Transverse colon (tissue), 4 donors: ENCODE results near the gene LRBA. TPM values are rescaled to one million over a fixed set of nuclear protein-coding genes. Genes with fewer than 3 reads are reported as not detected.

ENCODE experiments used
- DNase-seq: peaks from one replicate; pipeline ENCODE4 v3.0.0-alpha.2; 2019
- H3K27ac ChIP-seq, 4 donors: fragments of 200-600 bp; sonication (generic); 2 replicates each; pipeline ENCODE4 v1.5.1; 2016 to 2018; ENCODE audit warnings: inconsistent platforms in 4 of 4
- H3K27me3 ChIP-seq: fragments of 200-600 bp; sonication (generic); 2 replicates; pipeline ENCODE4 v1.5.1; 2017; ENCODE audit warnings: inconsistent platforms
- H3K36me3 ChIP-seq, 4 donors: fragments of 200-600 bp; sonication (generic); 2 replicates each; pipeline ENCODE4 v1.5.1; 2017 to 2019; ENCODE audit warnings: inconsistent platforms in 4 of 4
- H3K4me1 ChIP-seq, 4 donors: fragments of 200-600 bp; sonication (generic); 2 replicates each; pipeline ENCODE4 v1.5.1; 2017 to 2020; ENCODE audit warnings: inconsistent platforms in 4 of 4
- H3K4me3 ChIP-seq, 4 donors: fragments of 200-600 bp; sonication (generic); 1 replicate in 1 of 4; 2 replicates in 3 of 4; pipeline versions ENCODE4 v1.5.1 to v1.6.1; 2017 to 2019; ENCODE audit warnings: inconsistent platforms in 4 of 4
- H3K9me3 ChIP-seq, 2 donors: fragments of 200-600 bp; sonication (generic); 2 replicates each; pipeline ENCODE4 v1.5.1; 2017 to 2019; ENCODE audit warnings: inconsistent platforms in 2 of 2
- EP300 ChIP-seq: sonication (generic); formaldehyde crosslinking; IDR thresholded peaks from one replicate; pipeline ENCODE4 v1.6.1; 2017; ENCODE audit warnings: antibody characterized with exemption, low read depth
- POLR2A ChIP-seq: fragments of 450-650 bp; IDR thresholded peaks from one replicate; pipeline ENCODE4 v1.6.1; 2016; ENCODE audit warnings: antibody characterized with exemption, mild to moderate bottlenecking, moderate library complexity
- POLR2AphosphoS5 ChIP-seq, 3 donors: sonication (generic); formaldehyde crosslinking; IDR thresholded peaks; one replicate each; pipeline ENCODE4 v1.6.1; 2016; ENCODE audit warnings: antibody characterized with exemption in 3 of 3
- WGBS, 2 donors: methylation state at CpG; one replicate each; pipeline ENCODE4 v1.1.5; 2018; ENCODE audit warnings: low coverage in 1 of 2; 5-methylcytosine and 5-hydroxymethylcytosine counted together
- in situ Hi-C, 4 donors: fragments of 200-750 bp; cut with MboI; loops; one replicate each; pipeline versions ENCODE4 v1.15.0 to v1.15.1; 2017; ENCODE audit warnings: low sequenced_read_pairs in 3 of 4, low pct_ligation_motif_present in 1 of 4, low pct_unique_long_range_greater_than_20kb in 1 of 4
- intact Hi-C: fragments of 100-400 bp; cut with DNase I; formaldehyde crosslinking; loops from one replicate; pipeline ENCODE4 v1.15.1; 2023; ENCODE audit warnings: low total_unique reads
- total RNA-seq, 4 donors: library from RNA; depleted of rRNA; stranded (reverse); fragments of >200 nt; gene quantifications; one replicate each; pipeline ENCODE4 v1.1.0, GENCODE V29; 2016
- TF ChIP-seq, protein P1 (sequence below), 5 experiments: fragments of 200-600 bp in 3 of 5; fragments of 450-650 bp in 2 of 5; sonication (generic) in 3 of 5; IDR thresholded peaks; 1 replicate in 2 of 5; 2 replicates in 3 of 5; pipeline ENCODE4 v1.5.1; 2016 to 2017; ENCODE audit warnings: antibody characterized with exemption in 5 of 5, inconsistent platforms in 3 of 5, mild to moderate bottlenecking in 2 of 5, moderate library complexity in 1 of 5

The LRBA gene
- total RNA-seq, 4 donors from 2014 or later, result 82.7 to 125 (median 112) TPM

DNA sequence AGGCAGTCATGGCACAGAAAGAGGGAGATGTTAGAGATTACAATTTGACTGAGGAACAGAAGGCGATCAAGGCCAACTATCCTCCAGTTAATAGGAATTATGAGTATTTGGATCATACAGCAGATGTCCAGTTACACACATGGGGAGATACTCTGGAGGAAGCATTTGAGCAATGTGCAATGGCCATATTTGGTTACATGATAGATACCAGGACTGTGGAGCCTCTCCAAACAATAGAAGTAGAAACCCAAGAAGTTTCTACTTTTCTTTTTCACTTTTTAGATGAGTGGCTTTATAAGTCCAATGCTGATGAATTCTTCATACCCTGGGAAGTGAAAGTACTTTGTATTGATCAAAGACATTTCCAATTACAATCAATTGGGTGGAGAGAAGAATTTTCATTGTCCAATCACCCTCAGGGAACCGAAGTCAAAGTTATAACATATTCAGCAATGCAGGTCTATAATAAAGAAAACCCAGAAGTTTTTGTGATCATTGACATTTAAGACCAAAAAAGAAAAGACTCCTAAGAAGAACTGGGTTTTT, 294.0 kb downstream of the LRBA start:
- no peak for DNase-seq
- peaks cover 0 to 1% (median 0%) of the 10 kb centered on the region in 4 donors for H3K36me3 ChIP-seq
- H3K27ac ChIP-seq, result no peak overlapping the region
- H3K27me3 ChIP-seq, result no peaks in the 10 kb centered on the region
- peaks cover 0 to 4% of the 10 kb centered on the region in 2 donors for H3K9me3 ChIP-seq
- H3K4me3 ChIP-seq, result no peak overlapping the region
- 90 to 100% methylated on average over 2 of the region's 2 CpGs for WGBS, 2 donors
- in situ Hi-C loops (no loop called here), intact Hi-C loops (no loop called here)
- no peak for TF ChIP-seq POLR2AphosphoS5 (IDR thresholded peaks at IDR 0.05)
- TF ChIP-seq, protein P1, sequence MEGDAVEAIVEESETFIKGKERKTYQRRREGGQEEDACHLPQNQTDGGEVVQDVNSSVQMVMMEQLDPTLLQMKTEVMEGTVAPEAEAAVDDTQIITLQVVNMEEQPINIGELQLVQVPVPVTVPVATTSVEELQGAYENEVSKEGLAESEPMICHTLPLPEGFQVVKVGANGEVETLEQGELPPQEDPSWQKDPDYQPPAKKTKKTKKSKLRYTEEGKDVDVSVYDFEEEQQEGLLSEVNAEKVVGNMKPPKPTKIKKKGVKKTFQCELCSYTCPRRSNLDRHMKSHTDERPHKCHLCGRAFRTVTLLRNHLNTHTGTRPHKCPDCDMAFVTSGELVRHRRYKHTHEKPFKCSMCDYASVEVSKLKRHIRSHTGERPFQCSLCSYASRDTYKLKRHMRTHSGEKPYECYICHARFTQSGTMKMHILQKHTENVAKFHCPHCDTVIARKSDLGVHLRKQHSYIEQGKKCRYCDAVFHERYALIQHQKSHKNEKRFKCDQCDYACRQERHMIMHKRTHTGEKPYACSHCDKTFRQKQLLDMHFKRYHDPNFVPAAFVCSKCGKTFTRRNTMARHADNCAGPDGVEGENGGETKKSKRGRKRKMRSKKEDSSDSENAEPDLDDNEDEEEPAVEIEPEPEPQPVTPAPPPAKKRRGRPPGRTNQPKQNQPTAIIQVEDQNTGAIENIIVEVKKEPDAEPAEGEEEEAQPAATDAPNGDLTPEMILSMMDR (IDR thresholded peaks at IDR 0.05), result no peak
- TF ChIP-seq EP300, result no peak
- no peak for TF ChIP-seq POLR2A
- H3K4me1 ChIP-seq, result peaks cover 6 to 24% (median 15%) of the 10 kb centered on the region in 4 donors

DNA sequence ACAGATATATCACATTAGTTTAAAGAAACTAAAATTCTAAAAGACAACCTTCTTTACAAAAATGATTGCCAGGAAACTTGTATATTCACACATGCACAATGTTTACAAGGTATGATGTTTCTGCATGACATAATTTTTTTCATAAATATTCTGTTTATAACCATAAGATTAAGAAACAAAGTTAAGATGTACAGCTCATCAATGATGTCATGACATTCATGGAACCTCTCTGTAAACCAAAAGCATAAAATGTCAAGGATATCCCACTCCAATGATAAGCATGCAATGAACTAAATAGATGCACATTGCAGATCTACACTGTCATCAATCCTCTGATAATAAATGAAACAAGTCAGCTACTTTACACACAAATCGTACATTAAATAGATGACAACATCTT, 297.1 kb downstream of the LRBA start:
- H3K27ac ChIP-seq, result no peak overlapping the region
- no peaks in the 10 kb centered on the region for H3K9me3 ChIP-seq
- 67 to 94% methylated on average over 1 of the region's 1 CpG for WGBS, 2 donors
- intact Hi-C loops, result no loop called here
- peaks cover 0 to 11% (median 6%) of the 10 kb centered on the region in 4 donors for H3K4me1 ChIP-seq
- no peak for DNase-seq
- in situ Hi-C loops, result no loop called here
- H3K36me3 ChIP-seq, result no peaks in the 10 kb centered on the region
- no peaks in the 10 kb centered on the region for H3K27me3 ChIP-seq
- TF ChIP-seq, protein P1 (IDR thresholded peaks at IDR 0.05), result no peak
- TF ChIP-seq EP300 (no peak), POLR2A (no peak), POLR2AphosphoS5 (IDR thresholded peaks at IDR 0.05) (no peak)
- H3K4me3 ChIP-seq, result no peak overlapping the region

DNA sequence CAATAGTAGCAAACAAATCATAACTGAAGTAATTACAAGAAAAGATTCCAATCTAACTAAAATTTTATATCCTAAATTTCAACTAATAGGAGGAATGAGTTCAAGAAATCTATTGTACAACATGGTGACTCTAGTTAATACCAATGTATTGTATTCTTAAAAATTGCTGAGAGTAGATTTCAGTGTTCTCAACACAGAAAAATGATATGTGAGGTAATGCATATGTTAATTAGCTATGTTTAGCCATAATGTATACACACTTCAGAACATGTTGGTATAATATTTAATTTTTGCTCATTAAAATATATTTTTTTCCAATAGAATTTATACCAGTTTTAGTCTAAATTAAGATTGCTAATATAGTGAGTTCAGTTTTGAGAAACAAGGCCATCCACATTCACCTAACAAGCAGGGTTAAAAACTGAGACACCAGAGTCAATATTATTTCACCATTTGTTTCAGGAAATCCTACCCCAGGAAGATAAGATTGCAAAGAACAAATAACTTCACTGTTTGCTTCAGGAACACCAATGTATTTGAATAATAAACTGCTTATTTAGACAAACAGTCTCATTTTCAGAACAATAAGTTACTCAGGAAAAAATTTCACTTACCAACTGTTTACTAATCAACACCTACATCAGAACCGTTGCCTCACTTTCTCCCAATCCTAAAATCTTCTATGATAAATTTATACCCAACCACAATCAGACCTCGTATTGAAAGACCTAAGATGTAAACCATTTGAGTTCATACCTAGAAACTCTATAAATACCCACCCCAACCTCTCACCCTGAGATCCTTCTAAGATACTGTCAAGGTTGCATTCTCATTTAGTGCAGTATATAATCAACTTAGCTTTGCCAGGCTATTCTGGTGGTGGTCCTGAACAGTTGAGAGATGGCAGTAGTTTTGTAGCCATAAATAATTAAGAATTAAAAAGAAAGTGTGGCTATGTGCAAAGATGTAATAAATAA, 300.3 kb downstream of the LRBA start:
- 74 to 76% methylated on average over 2 of the region's 2 CpGs for WGBS, 2 donors
- no peak overlapping the region for H3K4me3 ChIP-seq
- in situ Hi-C loops (no loop called here), intact Hi-C loops (no loop called here)
- H3K9me3 ChIP-seq, result no peaks in the 10 kb centered on the region
- DNase-seq, result no peak
- H3K27me3 ChIP-seq, result no peaks in the 10 kb centered on the region
- no peaks in the 10 kb centered on the region for H3K4me1 ChIP-seq
- TF ChIP-seq, protein P1 (IDR thresholded peaks at IDR 0.05), result no peak
- no peak overlapping the region for H3K27ac ChIP-seq
- H3K36me3 ChIP-seq, result no peaks in the 10 kb centered on the region

DNA sequence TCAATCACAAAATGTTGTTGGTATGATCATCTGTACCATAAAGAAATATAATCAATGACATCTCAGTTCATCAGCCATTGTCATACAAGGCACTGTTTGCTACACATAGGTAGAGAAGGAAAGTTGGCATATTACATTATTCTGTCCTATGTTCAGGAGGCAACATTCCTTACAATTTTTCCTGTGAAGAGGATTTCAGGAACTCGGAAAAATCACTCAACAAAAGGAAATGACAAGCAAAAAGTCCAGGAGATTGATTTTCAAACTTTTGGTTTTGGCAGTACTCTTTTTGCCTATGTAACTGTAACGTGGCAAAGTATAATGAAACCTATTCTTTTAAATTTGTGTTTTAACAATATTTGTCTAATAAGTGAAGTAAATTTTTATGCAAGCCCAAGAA, 301.8 kb downstream of the LRBA start:
- DNase-seq, result no peak
- intact Hi-C loops, result no loop called here
- no peaks in the 10 kb centered on the region for H3K36me3 ChIP-seq
- no peaks in the 10 kb centered on the region for H3K4me1 ChIP-seq
- 91 to 96% methylated on average over 2 of the region's 2 CpGs for WGBS, 2 donors
- no peak overlapping the region for H3K27ac ChIP-seq
- in situ Hi-C loops, result no loop called here
- no peaks in the 10 kb centered on the region for H3K27me3 ChIP-seq
- no peak overlapping the region for H3K4me3 ChIP-seq
- no peaks in the 10 kb centered on the region for H3K9me3 ChIP-seq
- TF ChIP-seq EP300, result no peak
- TF ChIP-seq POLR2AphosphoS5 (IDR thresholded peaks at IDR 0.05), result no peak
- TF ChIP-seq, protein P1 (IDR thresholded peaks at IDR 0.05), result no peak
